Measurements from ENCODE around the gene OR2H2.

The OR2H2 gene

DNA sequence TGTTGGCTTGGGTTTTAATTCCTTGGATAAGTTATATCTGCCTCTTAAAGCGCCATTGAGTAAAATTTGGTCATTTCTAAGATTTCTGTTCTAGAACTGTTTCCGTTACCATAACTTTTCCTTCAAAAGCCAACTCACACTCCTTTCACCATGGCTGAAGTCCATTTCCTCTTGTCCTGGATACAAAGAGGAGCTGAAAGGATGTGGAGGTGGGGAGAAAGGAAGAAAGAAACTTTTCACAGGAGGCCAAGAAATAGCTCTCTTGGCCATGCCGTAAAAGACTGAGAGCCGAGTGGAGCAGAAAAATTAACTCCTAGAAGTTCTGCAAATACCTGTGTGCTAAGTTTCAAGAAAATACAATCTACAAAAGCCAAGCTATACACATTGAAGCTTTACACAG, 26.5 kb downstream of the OR2H2 start:
- H3K4me3 ChIP-seq (ENCODE audit: low read depth, low read length): no peak overlapping the region
- in situ Hi-C loops (cut with HindIII; ENCODE audit: low sequenced_read_pairs): no loop called here
- no peak for DNase-seq (ENCODE audit: low read depth)
- TF ChIP-seq, protein P1, sequence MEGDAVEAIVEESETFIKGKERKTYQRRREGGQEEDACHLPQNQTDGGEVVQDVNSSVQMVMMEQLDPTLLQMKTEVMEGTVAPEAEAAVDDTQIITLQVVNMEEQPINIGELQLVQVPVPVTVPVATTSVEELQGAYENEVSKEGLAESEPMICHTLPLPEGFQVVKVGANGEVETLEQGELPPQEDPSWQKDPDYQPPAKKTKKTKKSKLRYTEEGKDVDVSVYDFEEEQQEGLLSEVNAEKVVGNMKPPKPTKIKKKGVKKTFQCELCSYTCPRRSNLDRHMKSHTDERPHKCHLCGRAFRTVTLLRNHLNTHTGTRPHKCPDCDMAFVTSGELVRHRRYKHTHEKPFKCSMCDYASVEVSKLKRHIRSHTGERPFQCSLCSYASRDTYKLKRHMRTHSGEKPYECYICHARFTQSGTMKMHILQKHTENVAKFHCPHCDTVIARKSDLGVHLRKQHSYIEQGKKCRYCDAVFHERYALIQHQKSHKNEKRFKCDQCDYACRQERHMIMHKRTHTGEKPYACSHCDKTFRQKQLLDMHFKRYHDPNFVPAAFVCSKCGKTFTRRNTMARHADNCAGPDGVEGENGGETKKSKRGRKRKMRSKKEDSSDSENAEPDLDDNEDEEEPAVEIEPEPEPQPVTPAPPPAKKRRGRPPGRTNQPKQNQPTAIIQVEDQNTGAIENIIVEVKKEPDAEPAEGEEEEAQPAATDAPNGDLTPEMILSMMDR (IDR thresholded peaks at IDR 0.05; ENCODE audit: low read depth, low read length, missing control alignments): no peak

DNA sequence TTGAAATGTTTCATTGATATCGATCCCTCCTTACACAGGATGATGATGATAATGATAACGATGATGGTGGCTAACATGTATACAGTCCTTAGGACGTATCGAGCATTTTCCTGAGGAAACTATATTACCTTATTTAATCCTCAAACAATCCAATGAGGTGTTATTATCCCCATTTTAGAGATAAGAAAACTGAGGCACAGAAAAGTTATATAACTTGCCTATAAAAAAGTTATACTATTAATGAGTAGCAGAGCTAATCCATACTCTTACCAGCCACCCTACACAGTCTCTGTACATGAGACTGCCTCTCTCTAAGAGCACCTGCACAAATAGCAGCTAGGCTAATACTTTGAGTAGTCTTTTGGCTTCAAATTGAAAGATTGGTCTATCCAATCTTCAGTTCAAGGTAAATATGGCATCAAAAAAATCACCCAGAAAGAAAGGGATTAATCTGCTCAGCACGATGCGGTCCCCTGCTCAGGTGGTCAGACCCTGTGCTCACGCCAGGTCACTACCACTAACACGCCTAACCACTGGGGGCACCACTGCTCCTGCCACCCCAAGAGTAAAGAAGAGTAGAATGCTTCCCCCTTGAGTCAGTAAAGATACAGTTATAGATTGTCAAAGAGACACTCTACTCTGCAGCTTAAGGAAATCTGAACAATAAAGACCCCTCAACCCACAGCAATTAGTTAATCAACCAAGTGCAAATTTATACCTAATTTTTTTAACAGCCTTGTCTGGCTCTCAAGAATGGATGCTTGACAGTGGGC, 33.0 kb downstream of the OR2H2 start:
- in situ Hi-C loops (cut with HindIII; ENCODE audit: low sequenced_read_pairs): no loop called here
- no peak overlapping the region for H3K4me3 ChIP-seq (ENCODE audit: low read depth, low read length)
- no peak for DNase-seq (ENCODE audit: low read depth)
- TF ChIP-seq, protein P1 (IDR thresholded peaks at IDR 0.05; ENCODE audit: low read depth, low read length, missing control alignments): no peak

DNA sequence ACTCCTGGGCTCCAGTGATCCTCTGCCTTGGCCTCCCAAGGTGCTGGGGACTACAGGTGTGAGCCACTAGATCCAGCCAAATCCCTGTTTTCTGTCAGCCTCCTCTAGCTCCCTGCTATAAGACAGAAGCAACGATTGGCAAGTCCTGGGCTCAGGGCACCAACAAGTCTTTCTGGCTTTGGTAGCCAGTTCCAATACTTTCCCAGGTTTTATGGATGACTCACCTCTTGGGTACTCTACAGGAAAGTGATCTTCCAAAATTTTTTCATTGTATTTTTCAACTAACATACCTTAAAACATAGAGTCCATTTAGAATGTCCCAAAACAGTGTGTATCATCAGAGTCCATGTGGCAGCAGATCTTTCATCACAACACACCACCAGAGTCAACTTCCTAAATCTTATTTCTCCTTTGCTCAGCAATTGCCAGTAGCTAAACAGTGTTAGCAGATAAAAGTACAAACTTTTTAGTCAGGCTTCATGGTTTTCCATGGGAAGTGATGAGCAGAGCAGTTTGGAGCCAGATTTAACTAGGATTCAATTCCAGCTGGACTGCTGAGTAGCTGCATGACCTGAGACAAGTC, 34.7 kb downstream of the OR2H2 start:
- in situ Hi-C loops (cut with HindIII; ENCODE audit: low sequenced_read_pairs): no loop called here
- no peak overlapping the region for H3K4me3 ChIP-seq (ENCODE audit: low read depth, low read length)
- no peak for DNase-seq (ENCODE audit: low read depth)
- TF ChIP-seq, protein P1 (IDR thresholded peaks at IDR 0.05; ENCODE audit: low read depth, low read length, missing control alignments): no peak

DNA sequence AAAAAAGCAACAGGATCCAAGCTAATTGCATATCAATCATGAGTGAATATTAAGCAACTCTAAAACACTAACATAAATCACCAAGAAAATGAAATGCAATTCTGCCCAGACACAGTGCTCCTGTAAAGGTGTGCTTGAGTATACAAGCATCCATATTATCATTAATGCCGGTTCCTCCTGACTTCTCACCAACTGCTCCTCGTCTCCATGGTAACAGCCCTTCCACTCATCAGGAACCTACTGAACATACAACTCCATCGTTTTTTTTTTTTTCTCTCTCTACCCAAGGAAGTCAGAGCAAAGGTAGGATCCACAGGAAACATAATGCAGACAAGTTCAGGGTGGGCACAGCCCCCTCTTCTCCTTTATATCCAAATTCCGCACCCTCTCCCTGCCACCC, 35.7 kb downstream of the OR2H2 start:
- TF ChIP-seq, protein P1 (IDR thresholded peaks at IDR 0.05; ENCODE audit: low read depth, low read length, missing control alignments): no peak
- H3K4me3 ChIP-seq (ENCODE audit: low read depth, low read length): no peak overlapping the region
- in situ Hi-C loops (cut with HindIII; ENCODE audit: low sequenced_read_pairs): no loop called here
- no peak for DNase-seq (ENCODE audit: low read depth)

DNA sequence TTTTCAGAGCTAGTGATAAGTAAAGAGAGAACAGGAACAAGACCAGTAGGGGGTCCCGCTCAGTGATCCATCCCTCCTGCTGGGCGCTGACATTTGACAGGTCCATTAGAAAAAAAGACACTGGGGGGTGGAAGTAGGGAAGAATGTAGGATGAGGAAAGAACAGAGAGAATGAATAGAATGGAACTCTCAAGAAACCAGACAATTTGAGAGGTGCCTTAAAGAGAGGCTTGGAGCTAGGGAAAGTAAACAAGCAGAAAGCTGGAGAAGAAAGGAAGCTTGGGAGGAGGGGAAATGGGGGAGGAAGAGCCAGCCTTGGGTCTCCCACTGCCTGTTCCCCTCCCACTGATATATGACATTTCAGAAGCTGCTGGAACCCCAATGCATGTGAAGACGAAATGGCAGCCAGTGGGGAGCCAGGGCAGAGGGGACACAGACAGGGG, 39.6 kb downstream of the OR2H2 start:
- H3K4me3 ChIP-seq (ENCODE audit: low read depth, low read length): no peak overlapping the region
- TF ChIP-seq, protein P1 (IDR thresholded peaks at IDR 0.05; ENCODE audit: low read depth, low read length, missing control alignments): no peak
- no peak for DNase-seq (ENCODE audit: low read depth)
- in situ Hi-C loops (cut with HindIII; ENCODE audit: low sequenced_read_pairs): no loop called here

DNA sequence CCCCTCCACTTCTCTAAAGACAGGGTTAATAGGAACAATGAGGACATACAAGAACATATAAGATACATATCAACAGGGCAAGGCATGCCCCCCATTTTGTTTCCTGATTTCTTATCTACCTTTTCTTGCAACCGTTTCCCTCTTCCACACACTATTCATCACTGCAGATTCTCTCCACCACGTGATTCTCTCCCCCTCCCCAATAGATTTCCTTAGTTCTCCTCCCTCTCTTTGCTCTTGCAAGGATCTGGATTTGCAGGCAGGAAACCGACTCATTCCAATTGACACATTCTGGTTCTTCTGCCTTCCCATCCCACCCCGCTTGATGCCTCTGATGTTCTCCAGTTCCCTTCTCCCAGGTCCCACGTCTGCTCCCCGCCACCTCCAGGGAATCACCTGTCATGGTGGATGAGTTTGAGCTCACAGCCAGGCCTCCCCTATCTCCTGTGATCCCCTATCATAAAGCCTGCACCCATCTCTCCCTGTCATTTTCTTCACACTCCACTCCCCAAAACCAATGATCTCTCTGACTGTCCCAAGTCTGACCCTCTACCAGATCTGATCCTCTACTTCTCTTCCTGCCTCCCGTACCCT, 40.5 kb downstream of the OR2H2 start:
- no peak for DNase-seq (ENCODE audit: low read depth)
- in situ Hi-C loops (cut with HindIII; ENCODE audit: low sequenced_read_pairs): no loop called here
- TF ChIP-seq, protein P1 (IDR thresholded peaks at IDR 0.05; ENCODE audit: low read depth, low read length, missing control alignments): no peak
- no peak overlapping the region for H3K4me3 ChIP-seq (ENCODE audit: low read depth, low read length)
